ENCODE results near the gene KLHL14. TPM values are rescaled to one million over a fixed set of nuclear protein-coding genes. Genes with fewer than 3 reads are reported as not detected.

The KLHL14 gene
- total RNA-seq, 2 experiments from 2014 or later = 0.57 to 2.8 TPM

DNA sequence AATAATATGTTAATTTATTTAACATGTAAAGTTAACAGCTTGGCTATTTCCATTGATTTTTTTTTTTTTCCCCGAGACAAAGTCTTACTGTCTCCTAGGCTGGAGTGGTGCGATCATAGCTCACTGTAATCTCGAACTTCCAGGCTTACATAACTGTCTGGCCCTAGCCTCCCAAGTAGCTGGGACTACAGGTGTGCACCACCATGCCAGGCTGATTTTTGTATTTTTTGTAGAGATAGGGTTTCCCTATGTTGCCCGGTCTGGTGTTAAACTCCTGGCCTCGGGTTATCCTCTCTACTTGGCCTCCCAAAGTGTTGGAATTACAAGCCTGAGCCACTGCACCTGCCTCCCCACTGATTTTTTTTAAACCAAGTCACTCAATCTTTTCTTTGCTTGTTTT, 32.5 kb upstream of the KLHL14 start:
- peaks cover 8% of the 10 kb centered on the region; the same call in 1 of the 2 replicates for H3K9me3 ChIP-seq (ENCODE audit: low read length)
- no TSS peak for BruUV-seq (replicated peaks)
- no peak overlapping the region for H3K4me2 ChIP-seq (ENCODE audit: low read length)
- no peaks in the 10 kb centered on the region; the same call in 1 of the 2 replicates for H3K36me3 ChIP-seq (ENCODE audit: insufficient read depth, low read length)
- no peak overlapping the region for H2AFZ ChIP-seq (ENCODE audit: low read length)
- H3K9me2 ChIP-seq (ENCODE audit: insufficient read depth, low read length) = no peaks in the 10 kb centered on the region
- H3K79me2 ChIP-seq (ENCODE audit: insufficient read depth, low read depth, low read length) = no peaks in the 10 kb centered on the region
- no peak overlapping the region for H3K27ac ChIP-seq (ENCODE audit: low read depth, low read length, poor library complexity, severe bottlenecking)
- intact Hi-C loops (cut with micrococcal nuclease; ENCODE audit: unreplicated experiment) = loop anchor here (10.0 kb wide), 1 partner anchor 109 kb away; no protein-coding TSS in a partner anchor
- H3K4me3 ChIP-seq (ENCODE audit: low read depth, low read length, poor library complexity, severe bottlenecking) = no peak overlapping the region
- no peak for DNase-seq (ENCODE audit: low spot score)
- peaks cover 62% of the 10 kb centered on the region for H3K4me1 ChIP-seq (ENCODE audit: insufficient read depth, low read length, poor library complexity, severe bottlenecking)
- CTCF ChIA-PET (ENCODE audit: unreplicated experiment) = no interaction called here
- no peaks in the 10 kb centered on the region for H4K20me1 ChIP-seq (ENCODE audit: insufficient read depth, low read length)
- POLR2A ChIA-PET = interaction anchor here (1.1 kb wide), 1 partner anchor 11 kb away, joined by 3 read pairs; no protein-coding TSS in a partner anchor
- no peak for TF ChIP-seq EZH2phosphoT487 (IDR thresholded peaks at IDR 0.05; ENCODE audit: borderline replicate concordance, low read depth, low read length)
- TF ChIP-seq, protein P1, sequence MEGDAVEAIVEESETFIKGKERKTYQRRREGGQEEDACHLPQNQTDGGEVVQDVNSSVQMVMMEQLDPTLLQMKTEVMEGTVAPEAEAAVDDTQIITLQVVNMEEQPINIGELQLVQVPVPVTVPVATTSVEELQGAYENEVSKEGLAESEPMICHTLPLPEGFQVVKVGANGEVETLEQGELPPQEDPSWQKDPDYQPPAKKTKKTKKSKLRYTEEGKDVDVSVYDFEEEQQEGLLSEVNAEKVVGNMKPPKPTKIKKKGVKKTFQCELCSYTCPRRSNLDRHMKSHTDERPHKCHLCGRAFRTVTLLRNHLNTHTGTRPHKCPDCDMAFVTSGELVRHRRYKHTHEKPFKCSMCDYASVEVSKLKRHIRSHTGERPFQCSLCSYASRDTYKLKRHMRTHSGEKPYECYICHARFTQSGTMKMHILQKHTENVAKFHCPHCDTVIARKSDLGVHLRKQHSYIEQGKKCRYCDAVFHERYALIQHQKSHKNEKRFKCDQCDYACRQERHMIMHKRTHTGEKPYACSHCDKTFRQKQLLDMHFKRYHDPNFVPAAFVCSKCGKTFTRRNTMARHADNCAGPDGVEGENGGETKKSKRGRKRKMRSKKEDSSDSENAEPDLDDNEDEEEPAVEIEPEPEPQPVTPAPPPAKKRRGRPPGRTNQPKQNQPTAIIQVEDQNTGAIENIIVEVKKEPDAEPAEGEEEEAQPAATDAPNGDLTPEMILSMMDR (conservative IDR thresholded peaks at IDR 0.05; ENCODE audit: low read length) = no peak

GRCh38 chr18:32804134-32804888, 31.5 kb upstream of the KLHL14 start:
- Histone ChIP-seq H3K27ac (ENCODE audit: low read depth, low read length, poor library complexity, severe bottlenecking) (peak overlapping the region; percentile 97), H3K36me3 (ENCODE audit: insufficient read depth, low read length) (no peaks in the 10 kb centered on the region; the same call in 1 of the 2 replicates), H3K4me3 (ENCODE audit: low read depth, low read length, poor library complexity, severe bottlenecking) (peak overlapping the region; percentile 58), H3K9me3 (ENCODE audit: low read length) (peaks cover 8% of the 10 kb centered on the region; the same call in 1 of the 2 replicates), H2AFZ (ENCODE audit: low read length) (peak overlapping the region; percentile 87; the same call in 1 of the 2 replicates), H3K9me2 (ENCODE audit: insufficient read depth, low read length) (no peaks in the 10 kb centered on the region), H4K20me1 (ENCODE audit: insufficient read depth, low read length) (no peaks in the 10 kb centered on the region), H3K4me2 (ENCODE audit: low read length) (peak overlapping the region; percentile 80), H3K79me2 (ENCODE audit: insufficient read depth, low read depth, low read length) (no peaks in the 10 kb centered on the region), H3K4me1 (ENCODE audit: insufficient read depth, low read length, poor library complexity, severe bottlenecking) (peaks cover 67% of the 10 kb centered on the region)
- peak; percentile 39 for DNase-seq (ENCODE audit: low spot score)
- intact Hi-C loops (cut with micrococcal nuclease; ENCODE audit: unreplicated experiment) = loop anchor here (5.0 to 10.0 kb wide), 2 partner anchors 110 to 1048 kb away; no protein-coding TSS in a partner anchor
- no TSS peak for BruUV-seq (replicated peaks)
- TF ChIP-seq EZH2phosphoT487 (IDR thresholded peaks at IDR 0.05; ENCODE audit: borderline replicate concordance, low read depth, low read length) = no peak
- TF ChIP-seq, protein P1 (conservative IDR thresholded peaks at IDR 0.05; ENCODE audit: low read length) = no peak
- POLR2A ChIA-PET = interaction anchor here (1.1 to 1.8 kb wide), 5 partner anchors 12 to 75 kb away, joined by 3 to 7 read pairs (median 4); partner anchors contain the start of gene KLHL14
- CTCF ChIA-PET (ENCODE audit: unreplicated experiment) = no interaction called here

Measured in OCI-LY7 (cell line).